SJCRH30 (cell line): ENCODE results near the gene VTN. TPM values are rescaled to one million over a fixed set of nuclear protein-coding genes. Genes with fewer than 3 reads are reported as not detected.
A peak's percentile ranks its signal among the peaks of the same experiment; 100 is the strongest.

Source experiments
- DNase-seq, 2 experiments: peaks; one replicate each; pipeline ENCODE4 v3.0.0-alpha.2; 2015 to 2020
- H3K27ac ChIP-seq: fragments of 250-450 bp; sonication (Bioruptor Pico); 2 replicates; pipeline ENCODE4 v1.5.1; 2020; ENCODE audit warnings: mild to moderate bottlenecking, moderate library complexity
- H3K27me3 ChIP-seq: fragments of 250-450 bp; sonication (Bioruptor Pico); 2 replicates; pipeline ENCODE4 v1.5.1; 2020; ENCODE audit warnings: mild to moderate bottlenecking, moderate library complexity
- H3K36me3 ChIP-seq: fragments of 250-450 bp; sonication (Bioruptor Pico); 2 replicates; pipeline ENCODE4 v1.5.1; 2020; ENCODE audit warnings: mild to moderate bottlenecking, moderate library complexity
- H3K4me1 ChIP-seq: fragments of 250-450 bp; sonication (Bioruptor Pico); 2 replicates; pipeline ENCODE4 v1.5.1; 2020; ENCODE audit warnings: mild to moderate bottlenecking, moderate library complexity
- H3K4me3 ChIP-seq: fragments of 250-450 bp; sonication (Bioruptor Pico); 2 replicates; pipeline ENCODE4 v1.5.1; 2020; ENCODE audit warnings: mild to moderate bottlenecking, moderate library complexity
- H3K9me3 ChIP-seq: fragments of 250-450 bp; sonication (Bioruptor Pico); replicated peaks from 2 replicates; pipeline ENCODE4 v1.5.1; 2020; ENCODE audit warnings: mild to moderate bottlenecking, moderate library complexity
- total RNA-seq: library from RNA; depleted of rRNA; stranded (reverse); fragments of >200 nt; shearing (Covaris generic); gene quantifications from 2 replicates; pipeline ENCODE4 v1.2.3, GENCODE V29; 2014

The VTN gene
- total RNA-seq, 1 experiment from 2014 or later: 0.16 TPM

- H3K27me3 ChIP-seq: no peaks in the 10 kb centered on the region
- no peaks in the 10 kb centered on the region for H3K36me3 ChIP-seq
- H3K4me1 ChIP-seq: peaks cover 18% of the 10 kb centered on the region
- H3K4me3 ChIP-seq: no peak overlapping the region
- no peak overlapping the region for H3K27ac ChIP-seq
- H3K9me3 ChIP-seq: no peaks in the 10 kb centered on the region
- DNase-seq: no peak
These were observed 1.7 kb downstream of the VTN start for GRCh38 chr17:28368306-28368831.

GRCh38 chr17:28367641-28368305, 2.3 kb downstream of the VTN start:
- Histone ChIP-seq H3K9me3 (no peaks in the 10 kb centered on the region), H3K27ac (no peak overlapping the region), H3K27me3 (no peaks in the 10 kb centered on the region), H3K4me1 (peaks cover 12% of the 10 kb centered on the region), H3K4me3 (no peak overlapping the region), H3K36me3 (no peaks in the 10 kb centered on the region; the same call in 1 of the 2 replicates)
- no peak for DNase-seq

GRCh38 chr17:28366605-28367004, 3.5 kb downstream of the VTN start:
- Histone ChIP-seq H3K4me1 (peaks cover 12% of the 10 kb centered on the region), H3K4me3 (no peak overlapping the region), H3K9me3 (no peaks in the 10 kb centered on the region), H3K36me3 (no peaks in the 10 kb centered on the region; the same call in 1 of the 2 replicates), H3K27ac (no peak overlapping the region), H3K27me3 (no peaks in the 10 kb centered on the region)
- no peak for DNase-seq

GRCh38 chr17:28365487-28365886, 4.6 kb downstream of the VTN start:
- no peak for DNase-seq
- H3K27me3 ChIP-seq: no peaks in the 10 kb centered on the region
- no peak overlapping the region for H3K27ac ChIP-seq
- no peak overlapping the region for H3K4me3 ChIP-seq
- H3K4me1 ChIP-seq: peaks cover 6% of the 10 kb centered on the region
- H3K9me3 ChIP-seq: no peaks in the 10 kb centered on the region
- H3K36me3 ChIP-seq: peaks cover 8% of the 10 kb centered on the region

- H3K9me3 ChIP-seq: no peaks in the 10 kb centered on the region
- no peak for DNase-seq
- H3K27me3 ChIP-seq: no peaks in the 10 kb centered on the region
- peaks cover 14% of the 10 kb centered on the region for H3K36me3 ChIP-seq
- H3K27ac ChIP-seq: no peak within 1 kb of the TSS
- H3K4me1 ChIP-seq: no peaks in the 10 kb centered on the region
- H3K4me3 ChIP-seq: no peak within 1 kb of the TSS
These were observed 5.3 kb downstream of the VTN start, which contains the start of gene SEBOX for GRCh38 chr17:28364665-28365363. TSS of gene SEBOX (minus strand) at chr17:28365199. CDS start at chr17:28365151, 48 bp downstream.

- H3K4me3 ChIP-seq: no peak overlapping the region
- no peak for DNase-seq
- H3K36me3 ChIP-seq: peaks cover 18% of the 10 kb centered on the region
- no peaks in the 10 kb centered on the region for H3K27me3 ChIP-seq
- no peaks in the 10 kb centered on the region for H3K9me3 ChIP-seq
- no peak overlapping the region for H3K27ac ChIP-seq
- H3K4me1 ChIP-seq: no peaks in the 10 kb centered on the region
These were observed 6.1 kb downstream of the VTN start for GRCh38 chr17:28363776-28364650.

GRCh38 chr17:28363186-28363585, 6.9 kb downstream of the VTN start:
- no peaks in the 10 kb centered on the region for H3K27me3 ChIP-seq
- DNase-seq: no peak
- no peak overlapping the region for H3K4me3 ChIP-seq
- H3K27ac ChIP-seq: no peak overlapping the region
- peaks cover 18% of the 10 kb centered on the region for H3K36me3 ChIP-seq
- H3K4me1 ChIP-seq: no peaks in the 10 kb centered on the region
- no peaks in the 10 kb centered on the region for H3K9me3 ChIP-seq

- Histone ChIP-seq H3K9me3 (no peaks in the 10 kb centered on the region), H3K36me3 (peaks cover 34% of the 10 kb centered on the region), H3K27ac (peak overlapping the region; percentile 71), H3K4me1 (peaks cover 6% of the 10 kb centered on the region; the same call in 1 of the 2 replicates), H3K27me3 (no peaks in the 10 kb centered on the region), H3K4me3 (peak overlapping the region; percentile 93)
- no peak for DNase-seq
These were observed 12.3 kb downstream of the VTN start for GRCh38 chr17:28357901-28358197.

- H3K36me3 ChIP-seq: peaks cover 39% of the 10 kb centered on the region
These were observed 12.8 kb downstream of the VTN start, which contains the start of gene POLDIP2 for GRCh38 chr17:28357061-28357900. TSS of gene POLDIP2 (minus strand) at chr17:28357527. CDS start at chr17:28357448, 79 bp downstream.

GRCh38 chr17:28350271-28350670, 19.8 kb downstream of the VTN start:
- Histone ChIP-seq H3K36me3 (peaks cover 79% of the 10 kb centered on the region), H3K4me3 (no peak overlapping the region), H3K4me1 (no peaks in the 10 kb centered on the region), H3K27me3 (no peaks in the 10 kb centered on the region), H3K27ac (no peak overlapping the region), H3K9me3 (no peaks in the 10 kb centered on the region)
- no peak for DNase-seq

More at GRCh38 chr17:28357061-28357900, 12.8 kb downstream of the VTN start, which contains the start of gene POLDIP2:
- Histone ChIP-seq H3K9me3 (no peaks in the 10 kb centered on the region), H3K4me3 (peak within 1 kb of the TSS; percentile 93), H3K27me3 (no peaks in the 10 kb centered on the region), H3K27ac (peak within 1 kb of the TSS; percentile 71), H3K4me1 (peaks cover 6% of the 10 kb centered on the region; the same call in 1 of the 2 replicates)
- peak; percentile 97 for DNase-seq

GRCh38 chr17:28348979-28349378, 21.1 kb downstream of the VTN start:
- Histone ChIP-seq H3K4me3 (no peak overlapping the region), H3K9me3 (no peaks in the 10 kb centered on the region), H3K4me1 (no peaks in the 10 kb centered on the region), H3K27me3 (no peaks in the 10 kb centered on the region), H3K27ac (no peak overlapping the region), H3K36me3 (peaks cover 74% of the 10 kb centered on the region)
- DNase-seq: no peak

GRCh38 chr17:28347261-28347891, 22.7 kb downstream of the VTN start:
- no peaks in the 10 kb centered on the region for H3K9me3 ChIP-seq
- no peak for DNase-seq
- H3K4me3 ChIP-seq: no peak overlapping the region
- H3K27ac ChIP-seq: no peak overlapping the region
- no peaks in the 10 kb centered on the region for H3K27me3 ChIP-seq
- H3K4me1 ChIP-seq: no peaks in the 10 kb centered on the region
- peaks cover 73% of the 10 kb centered on the region for H3K36me3 ChIP-seq

- H3K27me3 ChIP-seq: no peaks in the 10 kb centered on the region
- H3K36me3 ChIP-seq: peaks cover 75% of the 10 kb centered on the region
- no peaks in the 10 kb centered on the region for H3K4me1 ChIP-seq
- no peak overlapping the region for H3K4me3 ChIP-seq
- no peak overlapping the region for H3K27ac ChIP-seq
- peak in 1 of 2 experiments; percentile 36 for DNase-seq
- H3K9me3 ChIP-seq: no peaks in the 10 kb centered on the region
These were observed 23.3 kb downstream of the VTN start for GRCh38 chr17:28346746-28347246.
